Measurements from ENCODE around the gene CEP170B.
"Not testable (repeated sequence)": the region's sequence is repeated elsewhere in the genome, so short reads cannot be mapped to it uniquely, and the experiment has no call there.

The CEP170B gene

DNA sequence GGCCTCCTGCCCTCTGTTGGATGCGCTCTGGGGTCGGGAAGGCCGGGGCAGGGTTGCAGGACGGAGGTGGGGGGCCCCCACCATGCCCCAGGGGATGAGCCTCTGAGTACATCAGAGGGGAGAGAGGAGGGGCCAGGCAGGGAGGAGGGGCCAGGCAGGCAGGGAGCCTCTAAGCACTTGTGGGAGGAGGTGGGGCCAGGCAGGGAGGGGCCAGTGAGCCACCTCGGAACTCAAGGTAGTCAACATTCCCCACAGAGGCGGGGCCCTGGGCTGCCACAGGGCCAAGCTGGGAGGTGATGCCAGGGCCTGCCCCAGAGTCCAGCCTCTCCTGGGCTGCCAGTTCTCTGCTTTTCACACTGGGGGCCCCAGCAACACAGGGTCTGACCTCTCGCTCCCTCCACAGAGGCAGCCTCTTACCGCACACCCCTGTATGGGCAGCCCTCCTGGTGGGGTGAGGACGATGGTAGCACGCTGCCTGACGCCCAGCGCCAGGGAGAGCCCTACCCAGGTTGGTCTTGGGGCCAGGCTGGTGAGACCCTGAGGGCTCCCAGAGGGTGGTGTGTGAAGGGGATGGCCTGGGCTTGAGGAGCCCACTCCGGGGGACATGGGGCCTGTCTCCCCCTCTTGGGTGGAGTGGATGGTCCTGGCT, 17.4 kb downstream of the CEP170B start:
- Histone ChIP-seq H4K20me1 (ENCODE audit: insufficient read depth, low read length) (no peaks in the 10 kb centered on the region), H3K27ac (ENCODE audit: low read depth, low read length, poor library complexity, severe bottlenecking) (no peak overlapping the region)
- TF ChIP-seq, protein P1, sequence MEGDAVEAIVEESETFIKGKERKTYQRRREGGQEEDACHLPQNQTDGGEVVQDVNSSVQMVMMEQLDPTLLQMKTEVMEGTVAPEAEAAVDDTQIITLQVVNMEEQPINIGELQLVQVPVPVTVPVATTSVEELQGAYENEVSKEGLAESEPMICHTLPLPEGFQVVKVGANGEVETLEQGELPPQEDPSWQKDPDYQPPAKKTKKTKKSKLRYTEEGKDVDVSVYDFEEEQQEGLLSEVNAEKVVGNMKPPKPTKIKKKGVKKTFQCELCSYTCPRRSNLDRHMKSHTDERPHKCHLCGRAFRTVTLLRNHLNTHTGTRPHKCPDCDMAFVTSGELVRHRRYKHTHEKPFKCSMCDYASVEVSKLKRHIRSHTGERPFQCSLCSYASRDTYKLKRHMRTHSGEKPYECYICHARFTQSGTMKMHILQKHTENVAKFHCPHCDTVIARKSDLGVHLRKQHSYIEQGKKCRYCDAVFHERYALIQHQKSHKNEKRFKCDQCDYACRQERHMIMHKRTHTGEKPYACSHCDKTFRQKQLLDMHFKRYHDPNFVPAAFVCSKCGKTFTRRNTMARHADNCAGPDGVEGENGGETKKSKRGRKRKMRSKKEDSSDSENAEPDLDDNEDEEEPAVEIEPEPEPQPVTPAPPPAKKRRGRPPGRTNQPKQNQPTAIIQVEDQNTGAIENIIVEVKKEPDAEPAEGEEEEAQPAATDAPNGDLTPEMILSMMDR (IDR thresholded peaks at IDR 0.05; ENCODE audit: low read length) = no peak
- TF ChIP-seq EZH2 (IDR thresholded peaks at IDR 0.05; ENCODE audit: borderline replicate concordance, low read length) = no peak

DNA sequence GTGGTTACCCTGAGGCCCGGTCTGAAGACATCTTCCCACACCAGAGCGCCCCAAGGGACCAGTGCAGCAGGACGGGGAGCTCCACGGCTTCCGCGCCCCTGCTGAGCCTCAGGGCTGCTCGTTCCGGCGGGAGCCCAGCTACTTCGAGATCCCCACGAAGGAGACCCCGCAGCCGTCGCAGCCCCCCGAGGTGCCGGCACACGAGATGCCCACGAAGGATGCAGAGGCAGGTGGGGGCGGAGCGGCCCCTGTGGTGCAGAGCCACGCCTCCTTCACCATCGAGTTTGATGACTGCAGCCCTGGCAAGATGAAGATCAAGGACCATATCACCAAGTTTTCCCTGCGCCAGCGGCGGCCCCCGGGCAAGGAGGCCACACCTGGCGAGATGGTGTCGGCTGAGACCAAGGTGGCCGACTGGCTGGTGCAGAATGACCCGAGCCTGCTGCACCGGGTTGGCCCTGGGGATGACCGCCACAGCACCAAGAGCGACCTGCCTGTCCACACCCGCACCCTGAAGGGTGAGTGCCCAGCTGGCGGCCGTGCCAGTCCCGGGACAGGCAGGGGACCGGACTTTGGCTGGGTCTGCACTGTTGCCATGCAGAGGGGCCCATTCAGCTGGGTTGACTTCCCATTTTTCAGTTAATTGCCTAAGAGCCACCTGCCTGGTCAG, 18.1 kb downstream of the CEP170B start:
- TF ChIP-seq, protein P1 (IDR thresholded peaks at IDR 0.05; ENCODE audit: low read length) = no peak
- no peak for TF ChIP-seq EZH2 (IDR thresholded peaks at IDR 0.05; ENCODE audit: borderline replicate concordance, low read length)
- H3K79me2 ChIP-seq (ENCODE audit: insufficient read depth, low read length) = no peaks in the 10 kb centered on the region
- no peaks in the 10 kb centered on the region for H4K20me1 ChIP-seq (ENCODE audit: insufficient read depth, low read length)
- no peak overlapping the region for H3K27ac ChIP-seq (ENCODE audit: low read depth, low read length, poor library complexity, severe bottlenecking)
- no peak overlapping the region for H2AFZ ChIP-seq (ENCODE audit: low read length)
- H3K36me3 ChIP-seq (ENCODE audit: insufficient read depth, low read length) = no peaks in the 10 kb centered on the region
- H3K9me2 ChIP-seq (ENCODE audit: low read depth, low read length) = no peaks in the 10 kb centered on the region
- no peak overlapping the region for H3K4me2 ChIP-seq (ENCODE audit: low read length)
- no peaks in the 10 kb centered on the region for H3K9me3 ChIP-seq (ENCODE audit: low read length)
- H3K27me3 ChIP-seq (ENCODE audit: insufficient read depth, low read length) = peaks cover 11% of the 10 kb centered on the region; the same call in 1 of the 2 replicates
- no peaks in the 10 kb centered on the region for H3F3A ChIP-seq (ENCODE audit: insufficient read depth, low read length)
- H3K9ac ChIP-seq (ENCODE audit: low read length) = no peak overlapping the region
- H3K4me1 ChIP-seq (ENCODE audit: insufficient read depth, low read length, severe bottlenecking) = no peaks in the 10 kb centered on the region
- H3K4me3 ChIP-seq (ENCODE audit: low read depth, low read length, poor library complexity, severe bottlenecking) = no peak overlapping the region

More for the DNA sequence above, 17.4 kb downstream of the CEP170B start:
- H3K27me3 ChIP-seq (ENCODE audit: insufficient read depth, low read length) = peaks cover 11% of the 10 kb centered on the region; the same call in 1 of the 2 replicates
- no peak overlapping the region for H3K4me3 ChIP-seq (ENCODE audit: low read depth, low read length, poor library complexity, severe bottlenecking)
- no peaks in the 10 kb centered on the region for H3F3A ChIP-seq (ENCODE audit: insufficient read depth, low read length)
- no peak overlapping the region for H2AFZ ChIP-seq (ENCODE audit: low read length)
- no peak overlapping the region for H3K9ac ChIP-seq (ENCODE audit: low read length)
- H3K36me3 ChIP-seq (ENCODE audit: insufficient read depth, low read length) = no peaks in the 10 kb centered on the region
- H3K4me2 ChIP-seq (ENCODE audit: low read length) = no peak overlapping the region
- H3K9me2 ChIP-seq (ENCODE audit: low read depth, low read length) = no peaks in the 10 kb centered on the region
- no peaks in the 10 kb centered on the region for H3K9me3 ChIP-seq (ENCODE audit: low read length)
- H3K79me2 ChIP-seq (ENCODE audit: insufficient read depth, low read length) = no peaks in the 10 kb centered on the region
- no peaks in the 10 kb centered on the region for H3K4me1 ChIP-seq (ENCODE audit: insufficient read depth, low read length, severe bottlenecking)

DNA sequence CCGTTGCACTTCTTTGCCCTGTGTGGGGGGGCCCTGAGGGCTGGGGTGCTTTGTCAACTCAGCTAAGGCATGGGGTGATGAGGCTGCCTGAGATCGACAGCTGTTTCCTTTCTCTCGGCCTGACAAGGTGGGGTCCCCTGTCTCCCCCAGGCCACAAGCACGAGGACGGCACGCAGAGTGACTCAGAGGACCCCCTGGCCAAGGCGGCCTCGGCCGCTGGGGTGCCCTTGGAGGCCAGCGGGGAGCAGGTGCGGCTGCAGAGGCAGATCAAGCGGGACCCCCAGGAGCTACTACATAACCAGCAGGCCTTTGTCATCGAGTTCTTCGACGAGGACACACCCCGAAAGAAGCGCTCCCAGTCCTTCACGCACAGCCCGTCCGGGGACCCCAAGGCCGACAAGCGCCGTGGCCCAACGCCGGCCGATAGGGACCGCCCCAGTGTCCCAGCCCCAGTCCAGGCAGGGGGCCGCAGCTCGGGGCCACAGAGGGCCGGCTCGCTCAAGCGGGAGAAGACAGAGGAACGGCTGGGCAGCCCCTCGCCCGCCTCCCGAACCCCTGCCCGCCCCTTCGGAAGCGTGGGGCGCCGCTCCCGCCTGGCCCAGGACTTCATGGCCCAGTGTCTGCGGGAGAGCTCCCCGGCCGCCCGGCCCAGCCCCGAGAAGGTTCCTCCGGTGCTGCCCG, 18.8 kb downstream of the CEP170B start:
- H3K4me3 ChIP-seq (ENCODE audit: low read depth, low read length, poor library complexity, severe bottlenecking) = no peak overlapping the region
- H3K27me3 ChIP-seq (ENCODE audit: insufficient read depth, low read length) = peaks cover 11% of the 10 kb centered on the region; the same call in 1 of the 2 replicates
- no peaks in the 10 kb centered on the region for H3K4me1 ChIP-seq (ENCODE audit: insufficient read depth, low read length, severe bottlenecking)
- H3K36me3 ChIP-seq (ENCODE audit: insufficient read depth, low read length) = no peaks in the 10 kb centered on the region
- no peaks in the 10 kb centered on the region for H4K20me1 ChIP-seq (ENCODE audit: insufficient read depth, low read length)
- TF ChIP-seq EZH2 (IDR thresholded peaks at IDR 0.05; ENCODE audit: borderline replicate concordance, low read length) = no peak
- TF ChIP-seq, protein P1 (IDR thresholded peaks at IDR 0.05; ENCODE audit: low read length) = no peak
- H3K9ac ChIP-seq (ENCODE audit: low read length) = no peak overlapping the region
- no peaks in the 10 kb centered on the region for H3K9me2 ChIP-seq (ENCODE audit: low read depth, low read length)
- no peak overlapping the region for H3K27ac ChIP-seq (ENCODE audit: low read depth, low read length, poor library complexity, severe bottlenecking)
- no peaks in the 10 kb centered on the region for H3K79me2 ChIP-seq (ENCODE audit: insufficient read depth, low read length)
- no peak overlapping the region for H3K4me2 ChIP-seq (ENCODE audit: low read length)
- no peaks in the 10 kb centered on the region for H3F3A ChIP-seq (ENCODE audit: insufficient read depth, low read length)
- H2AFZ ChIP-seq (ENCODE audit: low read length) = no peak overlapping the region
- no peaks in the 10 kb centered on the region for H3K9me3 ChIP-seq (ENCODE audit: low read length)

DNA sequence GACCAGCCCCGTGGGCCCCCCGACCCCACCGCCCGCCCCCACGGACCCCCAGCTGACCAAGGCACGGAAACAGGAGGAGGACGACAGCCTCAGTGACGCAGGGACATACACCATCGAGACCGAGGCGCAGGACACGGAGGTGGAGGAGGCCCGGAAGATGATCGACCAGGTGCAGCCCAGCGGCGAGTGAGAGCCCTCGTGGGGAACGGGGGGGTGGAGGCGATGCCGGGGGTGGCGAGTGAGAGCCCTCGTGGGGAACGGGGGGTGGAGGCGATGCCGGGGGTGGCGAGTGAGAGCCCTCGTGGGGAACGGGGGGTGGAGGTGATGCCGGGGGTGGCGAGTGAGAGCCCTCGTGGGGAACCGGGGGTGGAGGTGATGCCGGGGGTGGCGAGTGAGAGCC, 19.3 kb downstream of the CEP170B start:
- not testable (repeated sequence) for H3K4me2 ChIP-seq (ENCODE audit: low read length); H3K9ac ChIP-seq (ENCODE audit: low read length); H2AFZ ChIP-seq (ENCODE audit: low read length); H3K79me2 ChIP-seq (ENCODE audit: insufficient read depth, low read length); H3K4me3 ChIP-seq (ENCODE audit: low read depth, low read length, poor library complexity, severe bottlenecking); H3K4me1 ChIP-seq (ENCODE audit: insufficient read depth, low read length, severe bottlenecking); H3K36me3 ChIP-seq (ENCODE audit: insufficient read depth, low read length); H3K9me3 ChIP-seq (ENCODE audit: low read length); H3K27ac ChIP-seq (ENCODE audit: low read depth, low read length, poor library complexity, severe bottlenecking); H4K20me1 ChIP-seq (ENCODE audit: insufficient read depth, low read length); H3K9me2 ChIP-seq (ENCODE audit: low read depth, low read length); H3F3A ChIP-seq (ENCODE audit: insufficient read depth, low read length)
- H3K27me3 ChIP-seq (ENCODE audit: insufficient read depth, low read length) = peaks cover 11% of the 10 kb centered on the region; the same call in 1 of the 2 replicates
